GM19468 (cell line): ENCODE data around the gene AUTS2.

ENCODE experiments used
- ATAC-seq: cut with Tn5 transposase; IDR thresholded peaks from one replicate; pipeline ENCODE4 v1.9.1; 2021; ENCODE audit warnings: mild to moderate bottlenecking, moderate library complexity, moderate number of reproducible peaks; ENCODE audit not compliant: unreplicated experiment; ENCODE audit errors: extremely low read depth

Gene AUTS2

GRCh38 chr7:69706070-69706469, 107.8 kb downstream of the AUTS2 start:
- ATAC-seq: no peak

- ATAC-seq: no peak
Measured at GRCh38 chr7:69708857-69709256, 110.6 kb downstream of the AUTS2 start.

- no peak for ATAC-seq
Measured at GRCh38 chr7:69710768-69711438, 112.6 kb downstream of the AUTS2 start.

- no peak for ATAC-seq
Measured at GRCh38 chr7:69714886-69715576, 116.8 kb downstream of the AUTS2 start.

GRCh38 chr7:69717221-69717620, 118.9 kb downstream of the AUTS2 start:
- ATAC-seq: no peak

- no peak for ATAC-seq
Measured at GRCh38 chr7:69719717-69720116, 121.4 kb downstream of the AUTS2 start.

DNA sequence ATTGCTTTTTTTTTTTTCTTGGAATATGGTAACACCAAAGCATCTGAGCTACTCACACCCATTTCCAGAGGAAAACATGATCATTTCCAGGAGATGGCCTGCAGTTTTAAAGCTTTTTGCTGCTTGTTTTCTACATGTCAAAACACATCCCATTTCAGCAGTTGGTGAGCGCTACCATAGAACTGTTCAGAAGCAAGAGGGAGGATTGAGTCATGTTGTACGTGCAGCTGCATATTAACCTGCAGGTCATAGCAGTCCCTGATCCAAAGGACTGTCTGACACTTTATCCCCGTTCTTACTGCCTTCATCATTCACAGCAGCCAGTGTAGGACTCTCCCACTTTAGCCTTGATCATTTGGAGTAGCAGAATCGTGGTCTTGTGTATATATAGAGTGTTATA, 124.6 kb downstream of the AUTS2 start:
- ATAC-seq: no peak

- no peak for ATAC-seq
Measured at GRCh38 chr7:69723663-69724062, 125.4 kb downstream of the AUTS2 start.

DNA sequence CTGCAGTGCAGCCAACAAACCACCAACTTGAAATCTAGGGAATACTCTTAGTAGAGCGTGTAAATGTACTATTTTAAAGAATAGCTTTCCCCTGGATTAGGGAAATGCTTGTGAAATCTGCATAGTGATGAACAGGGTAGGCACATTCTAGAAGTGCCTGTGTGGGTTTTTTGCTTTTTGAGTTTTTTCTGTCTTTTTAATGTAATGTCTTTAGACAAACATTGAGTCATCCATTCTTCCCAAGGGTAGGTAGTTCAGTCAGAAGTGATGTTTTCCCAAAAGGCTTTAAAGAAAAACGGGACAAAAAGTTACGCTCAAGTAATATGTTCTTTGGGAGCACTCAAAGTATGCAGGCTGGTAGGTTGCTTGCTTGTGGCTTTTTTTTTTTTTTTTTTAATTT, 130.0 kb downstream of the AUTS2 start:
- ATAC-seq: no peak

DNA sequence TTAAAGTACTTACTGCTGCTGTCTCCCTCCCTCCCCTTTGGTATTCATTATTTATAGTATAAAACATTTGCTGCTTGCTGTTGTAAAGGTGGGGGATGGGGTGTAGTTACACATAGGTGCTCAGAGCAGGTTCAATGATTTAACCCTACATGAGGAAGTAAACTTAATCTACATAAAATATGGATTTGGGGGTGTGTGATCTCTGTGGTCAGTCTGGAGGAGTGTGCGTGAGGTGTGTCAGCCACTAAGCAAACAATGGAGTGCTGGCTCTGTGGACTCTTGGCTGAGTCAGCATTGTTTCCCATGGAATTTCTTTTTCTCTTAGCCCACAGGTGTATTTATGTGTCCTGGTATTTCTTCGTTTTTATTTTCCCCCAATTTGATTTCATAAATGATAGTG, 133.9 kb downstream of the AUTS2 start:
- no peak for ATAC-seq

- no peak for ATAC-seq
Measured at GRCh38 chr7:69735582-69735981, 137.3 kb downstream of the AUTS2 start.

DNA sequence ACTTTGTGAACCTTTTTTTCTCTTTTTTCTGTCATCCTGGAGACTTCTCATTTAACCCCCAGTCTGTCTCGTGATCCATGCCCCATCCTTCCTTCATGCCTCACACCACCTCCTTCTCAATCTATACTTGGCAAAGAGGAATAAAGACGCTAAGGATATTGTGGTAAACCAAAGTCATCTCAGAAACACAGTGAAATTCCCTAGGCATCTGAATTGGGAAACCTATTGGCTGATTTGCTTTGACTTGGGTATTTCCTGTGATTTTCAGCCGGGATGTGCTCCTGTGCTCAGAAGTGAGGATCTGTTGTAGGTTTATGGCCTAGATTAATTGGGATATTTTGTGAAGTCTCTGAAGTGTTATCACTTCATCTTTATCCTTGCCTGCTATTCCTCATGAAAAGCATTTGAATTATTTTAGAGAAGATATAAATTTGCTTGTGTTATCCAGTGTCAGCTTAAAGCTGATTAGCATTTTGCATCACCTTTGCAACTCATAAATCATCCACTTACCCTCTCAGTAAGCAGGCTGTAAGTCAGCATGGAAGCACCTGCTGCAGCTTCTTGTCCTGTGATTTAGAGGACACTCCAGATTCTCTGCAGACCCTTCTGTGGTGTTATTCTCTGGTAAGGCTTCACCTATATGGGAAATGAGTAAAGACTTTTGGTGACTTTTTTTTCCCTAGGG, 138.0 kb downstream of the AUTS2 start:
- ATAC-seq: no peak

GRCh38 chr7:69738396-69738951, 140.2 kb downstream of the AUTS2 start:
- ATAC-seq: peak; percentile 41

DNA sequence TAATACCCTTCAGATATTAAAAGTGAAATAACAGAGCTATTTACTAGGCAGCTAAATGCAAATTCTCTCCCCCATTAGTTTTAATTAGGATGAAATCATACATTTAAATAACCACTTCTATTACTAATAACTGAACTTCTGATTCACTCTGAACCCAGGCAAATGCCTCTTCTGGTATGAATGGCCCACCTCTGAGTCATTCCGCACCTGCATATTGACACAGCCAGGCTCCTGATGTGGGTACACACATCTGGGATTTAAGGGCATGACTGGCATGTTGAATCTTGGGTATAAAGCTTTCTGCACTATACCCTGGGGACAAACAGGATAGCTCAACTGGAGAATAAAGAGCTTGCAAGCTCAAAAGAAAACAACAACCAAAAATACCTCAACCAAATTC, 140.9 kb downstream of the AUTS2 start:
- peak; percentile 50 for ATAC-seq

GRCh38 chr7:69739931-69740431, 141.7 kb downstream of the AUTS2 start:
- no peak for ATAC-seq

DNA sequence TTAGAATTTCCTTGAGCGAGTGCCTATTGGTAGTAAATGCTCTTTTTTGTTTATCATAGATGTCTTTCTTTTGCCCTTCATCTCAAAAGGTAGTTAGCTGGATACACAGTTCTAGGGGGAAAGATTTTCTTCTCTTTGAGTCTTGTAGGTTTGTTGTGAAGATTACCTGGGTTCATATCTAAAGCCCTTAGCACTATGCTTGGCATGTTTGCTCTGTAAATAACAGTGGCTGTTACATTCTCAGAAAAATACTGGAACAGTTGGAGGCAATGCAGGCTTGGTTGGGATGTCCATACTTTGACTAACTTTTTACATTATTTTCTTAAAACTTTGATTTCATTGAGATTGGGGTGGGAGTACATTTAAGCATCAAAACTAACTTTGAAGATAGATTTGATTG, 144.0 kb downstream of the AUTS2 start:
- ATAC-seq: no peak

DNA sequence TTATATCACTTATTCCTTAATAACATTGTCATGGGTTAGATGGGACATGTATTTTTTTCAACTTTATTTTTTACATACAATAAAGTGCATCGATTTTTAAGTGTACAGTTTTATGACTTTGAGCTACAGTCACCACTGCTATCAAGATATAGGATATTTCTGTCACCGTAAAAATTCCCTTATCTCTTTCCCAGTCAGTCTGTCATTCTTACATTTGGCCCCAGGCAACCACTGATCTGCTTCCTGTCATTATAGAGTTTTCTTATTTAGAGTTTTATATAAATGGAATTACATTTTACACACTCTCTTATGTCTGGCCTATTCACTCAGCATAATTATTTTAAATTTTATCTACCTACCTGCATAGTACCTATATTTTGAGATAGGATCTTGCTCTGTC, 145.2 kb downstream of the AUTS2 start:
- ATAC-seq: no peak

- no peak for ATAC-seq
Measured at GRCh38 chr7:69744026-69744425, 145.8 kb downstream of the AUTS2 start.

GRCh38 chr7:69746383-69746782, 148.1 kb downstream of the AUTS2 start:
- no peak for ATAC-seq

GRCh38 chr7:69747144-69747543, 148.9 kb downstream of the AUTS2 start:
- ATAC-seq: no peak

GRCh38 chr7:69748530-69748929, 150.3 kb downstream of the AUTS2 start:
- no peak for ATAC-seq
